Measurements from ENCODE around the gene RAMP2. TPM values are rescaled to one million over a fixed set of nuclear protein-coding genes. Genes with fewer than 3 reads are reported as not detected.

Gene RAMP2
- total and polyA plus RNA-seq, 2 of the 13 experiments (the other 11 are each of a cell fraction or from before 2014, with no cell fraction given) = 1.4 to 5.2 TPM

GRCh38 chr17:42791948-42792347, 30.9 kb downstream of the RAMP2 start (continued):
- no peak for TF ChIP-seq THAP9 (CRISPR knock-in tag; IDR thresholded peaks at IDR 0.05; ENCODE audit: borderline replicate concordance)
- no peak for TF ChIP-seq STAT5B (CRISPR knock-in tag; IDR thresholded peaks at IDR 0.05)
- no peak for TF ChIP-seq ATF6 (CRISPR knock-in tag; conservative IDR thresholded peaks at IDR 0.05)
- no peak for TF ChIP-seq IRF9 (CRISPR knock-in tag; IDR thresholded peaks at IDR 0.05; ENCODE audit: borderline replicate concordance)
- TF ChIP-seq ZNF724P (CRISPR knock-in tag; IDR thresholded peaks at IDR 0.05; ENCODE audit: borderline replicate concordance) = no peak
- TF ChIP-seq ZNF256 (CRISPR knock-in tag; conservative IDR thresholded peaks at IDR 0.05) = no peak
- TF ChIP-seq FOXC1 (CRISPR knock-in tag; IDR thresholded peaks at IDR 0.05; ENCODE audit: borderline replicate concordance) = no peak
- TF ChIP-seq ZNF430 (CRISPR knock-in tag; IDR thresholded peaks at IDR 0.05) = no peak
- no peak for TF ChIP-seq ZFP36L1 (CRISPR knock-in tag; IDR thresholded peaks at IDR 0.05)
- TF ChIP-seq AKNA (CRISPR knock-in tag; IDR thresholded peaks at IDR 0.05; ENCODE audit: borderline replicate concordance) = no peak
- no peak; the same call in 1 of the 2 replicates for TF ChIP-seq ZBTB7B (CRISPR knock-in tag; IDR thresholded peaks at IDR 0.05)
- TF ChIP-seq SRSF9 (IDR thresholded peaks at IDR 0.05; ENCODE audit: borderline replicate concordance, insufficient read depth, low read depth, low read length, poor library complexity, severe bottlenecking) = no peak
- TF ChIP-seq ZSCAN12 (CRISPR knock-in tag; IDR thresholded peaks at IDR 0.05) = no peak
- no peak for TF ChIP-seq CAMTA2 (CRISPR knock-in tag; IDR thresholded peaks at IDR 0.05; ENCODE audit: borderline replicate concordance)
